Measurements from ENCODE around the gene CHRM1. TPM values are rescaled to one million over a fixed set of nuclear protein-coding genes. Genes with fewer than 3 reads are reported as not detected.

Gene CHRM1
- polyA plus RNA-seq, 3 donors: 0.04 to 0.07 TPM; not detected in 1

DNA sequence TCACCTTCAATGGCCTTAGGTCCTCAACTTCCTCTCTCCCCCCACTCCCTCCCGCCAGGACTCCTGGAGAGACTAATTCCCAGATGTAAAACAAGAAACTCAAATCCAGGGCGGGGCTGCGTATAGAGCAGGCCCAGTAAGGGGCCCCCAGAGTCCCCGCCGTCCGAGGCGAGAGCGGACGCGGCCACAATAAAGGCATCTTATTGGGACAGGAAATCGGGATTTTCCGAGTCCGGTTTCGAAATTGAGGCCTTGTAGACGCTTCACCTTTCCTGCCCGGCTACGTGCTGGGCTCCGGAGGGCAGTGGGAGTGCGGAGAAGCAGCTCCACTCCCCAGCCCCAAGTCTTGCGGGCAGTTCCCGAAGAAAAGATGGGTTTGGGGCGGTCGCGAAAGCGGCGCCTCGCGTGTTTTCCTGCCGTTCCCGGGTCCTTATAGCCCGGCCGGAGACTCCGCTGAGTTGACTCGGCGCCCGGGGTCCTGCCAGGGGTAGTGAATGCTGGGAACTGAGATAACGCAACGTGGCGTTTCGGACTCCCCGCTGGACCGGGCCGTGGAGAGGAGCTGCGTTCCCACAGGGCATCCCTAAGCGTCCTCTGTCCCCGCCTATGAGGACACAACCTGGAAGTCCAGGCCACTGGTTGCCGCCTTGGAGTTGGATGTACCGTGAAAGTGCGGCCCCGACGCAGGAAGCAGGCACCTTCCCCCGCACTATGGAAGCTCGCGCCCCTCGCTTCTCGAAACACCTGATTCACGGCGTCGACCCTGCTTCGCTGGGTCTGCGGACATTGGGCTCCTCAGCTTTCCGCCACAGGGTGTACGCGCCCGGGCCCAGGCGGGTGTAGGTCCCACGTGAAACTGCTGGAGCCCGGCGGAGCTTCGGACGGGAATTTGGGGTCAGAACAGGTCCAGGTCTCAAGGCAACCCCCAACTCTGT is 4.8 kb upstream of the CHRM1 start:
- DNase-seq: peak; percentile 16

DNA sequence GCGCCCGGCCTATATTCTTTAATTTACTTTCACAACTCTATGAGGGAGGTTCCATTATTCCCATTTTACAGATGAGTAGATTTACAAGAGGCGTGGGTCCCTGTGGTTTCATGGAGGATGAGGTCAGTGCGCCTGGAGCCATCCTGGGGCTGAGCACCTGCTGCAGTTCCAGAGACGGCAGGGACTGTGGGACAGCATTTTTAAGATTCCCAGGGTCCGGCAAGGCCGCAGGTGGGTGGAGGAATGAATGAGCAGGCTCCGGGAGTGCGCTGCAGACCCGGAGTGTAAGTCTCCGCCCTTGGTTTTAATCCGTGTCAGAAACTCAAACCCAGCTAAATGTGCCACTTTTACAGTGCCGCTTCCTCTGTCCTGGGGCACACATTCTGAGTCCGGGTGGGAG is 4.1 kb upstream of the CHRM1 start:
- DNase-seq: no peak

DNA sequence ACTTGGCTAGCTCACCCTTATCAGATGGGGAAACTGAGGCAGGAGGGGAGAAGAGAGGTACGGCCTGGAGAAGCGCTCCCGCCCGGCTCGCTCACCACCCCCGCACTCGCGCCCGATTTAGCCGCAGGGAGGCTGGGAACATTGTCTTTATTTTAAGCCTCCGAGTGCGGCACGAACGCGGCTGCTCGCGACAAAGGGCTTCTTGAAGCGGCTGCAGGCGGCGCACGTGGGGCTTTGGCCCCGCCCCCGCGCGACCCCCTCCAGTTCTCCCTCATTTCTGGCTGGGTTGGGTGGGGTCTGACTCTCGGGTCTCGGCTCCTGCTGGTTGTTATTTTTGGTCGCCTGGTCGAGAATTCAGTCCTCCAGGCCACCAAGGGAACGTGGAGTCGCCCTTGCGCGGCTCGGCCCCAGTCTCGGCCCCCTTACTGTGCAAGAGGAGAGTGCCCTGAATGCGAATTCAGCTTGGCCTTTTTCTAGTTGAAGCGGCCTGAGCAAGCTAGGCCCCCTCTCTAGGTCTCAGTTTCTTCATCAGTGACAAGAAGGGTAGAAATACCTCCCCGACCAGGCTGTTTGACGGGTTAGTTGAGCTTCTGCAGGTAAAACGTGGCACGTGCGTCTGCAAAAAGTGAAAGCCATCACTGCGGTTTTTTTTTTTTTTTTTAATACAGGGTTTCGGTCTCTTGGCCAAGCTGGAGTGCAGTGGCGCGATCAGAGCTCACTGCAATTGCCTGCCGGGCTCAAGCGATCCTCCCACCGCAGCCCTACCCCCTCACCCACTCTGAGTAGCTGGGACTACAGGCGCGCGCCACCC is 2.6 kb upstream of the CHRM1 start:
- DNase-seq: no peak

DNA sequence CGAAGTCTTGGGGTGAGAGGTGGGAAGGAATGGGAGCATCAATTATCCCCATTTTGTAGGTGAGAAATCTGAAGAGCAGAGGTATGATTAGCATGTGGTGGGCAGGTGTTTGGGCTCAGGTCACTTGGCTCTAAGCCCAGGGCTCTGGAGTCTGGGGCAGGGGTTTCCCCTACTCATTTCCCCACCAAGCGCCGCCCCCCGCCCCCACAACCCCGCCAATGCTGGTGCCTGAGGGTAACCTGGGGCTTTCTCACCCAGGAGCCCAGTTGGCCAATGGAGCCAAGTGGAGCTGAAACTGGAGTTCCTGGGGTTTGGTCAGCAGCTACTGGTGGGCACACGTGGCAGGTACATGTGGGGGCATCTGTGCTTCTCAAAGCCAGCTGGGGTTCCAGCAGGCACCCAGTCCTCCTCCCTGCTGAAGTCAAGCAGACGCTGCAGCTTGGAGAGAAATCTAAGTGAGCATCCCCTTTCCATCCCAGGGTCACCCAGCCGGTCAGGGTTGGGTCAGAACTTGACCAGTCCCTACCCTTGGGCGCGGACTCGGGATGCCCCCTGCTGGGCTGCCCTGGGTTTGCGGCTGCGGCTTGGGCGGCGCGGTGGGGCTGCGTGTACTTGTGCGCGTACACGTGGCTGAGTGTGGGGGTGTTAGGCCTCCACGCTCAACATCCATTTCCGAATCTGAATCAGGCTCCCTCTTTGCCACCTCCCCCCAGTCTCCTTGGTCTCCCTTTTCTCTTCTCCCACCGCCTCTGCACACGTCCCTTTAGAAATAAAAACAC is 1.7 kb upstream of the CHRM1 start:
- no peak for DNase-seq

DNA sequence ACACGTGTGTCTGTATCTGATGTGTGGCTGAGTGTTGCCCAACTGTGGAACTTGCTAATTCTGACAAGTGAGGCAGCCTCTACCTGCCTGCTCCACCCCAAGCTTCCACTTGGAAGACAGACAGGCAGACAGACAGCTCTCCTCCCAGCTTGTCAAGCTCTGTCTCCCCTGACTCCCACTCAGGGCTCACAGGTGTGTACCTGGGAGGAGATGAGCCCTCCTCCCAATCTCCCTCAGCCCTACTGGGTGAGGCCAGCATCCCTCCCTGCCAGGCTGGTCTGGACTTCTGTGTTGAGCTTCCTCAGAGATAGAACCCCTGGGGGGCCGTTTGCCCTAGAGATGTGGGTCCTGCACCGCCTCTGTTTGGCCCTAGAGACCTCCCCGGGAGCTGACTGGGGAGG is 1.0 kb upstream of the CHRM1 start:
- no peak for DNase-seq

DNA sequence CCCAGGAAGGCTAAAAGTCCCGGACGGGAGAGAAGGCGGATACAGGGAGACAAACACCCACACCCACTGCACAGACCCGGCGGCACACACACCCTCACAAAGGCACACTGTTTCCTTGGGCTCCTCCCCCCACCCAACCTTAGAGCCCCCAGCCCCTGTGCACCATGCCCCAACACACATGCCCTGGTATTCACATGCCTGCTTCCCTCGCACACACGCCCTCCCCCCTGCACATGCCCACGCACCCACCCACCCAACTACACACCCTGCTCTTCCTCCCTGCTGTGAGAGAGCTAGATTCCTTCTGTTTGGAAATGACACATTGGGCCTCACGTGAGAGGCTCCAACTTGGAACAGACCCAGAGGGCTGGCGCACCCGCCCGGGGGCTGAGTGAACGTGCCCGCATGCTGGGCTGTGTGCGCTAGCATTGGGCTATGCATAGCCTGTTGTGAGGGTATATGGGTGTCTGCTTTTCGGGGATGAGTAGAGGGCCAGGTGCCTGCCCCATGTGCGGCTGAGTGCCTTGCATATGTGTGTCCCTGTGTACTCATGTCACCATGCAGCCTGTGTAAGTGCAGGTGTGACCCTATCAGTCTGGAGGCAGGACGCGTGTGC is 518 bp upstream of the CHRM1 start:
- DNase-seq: no peak

DNA sequence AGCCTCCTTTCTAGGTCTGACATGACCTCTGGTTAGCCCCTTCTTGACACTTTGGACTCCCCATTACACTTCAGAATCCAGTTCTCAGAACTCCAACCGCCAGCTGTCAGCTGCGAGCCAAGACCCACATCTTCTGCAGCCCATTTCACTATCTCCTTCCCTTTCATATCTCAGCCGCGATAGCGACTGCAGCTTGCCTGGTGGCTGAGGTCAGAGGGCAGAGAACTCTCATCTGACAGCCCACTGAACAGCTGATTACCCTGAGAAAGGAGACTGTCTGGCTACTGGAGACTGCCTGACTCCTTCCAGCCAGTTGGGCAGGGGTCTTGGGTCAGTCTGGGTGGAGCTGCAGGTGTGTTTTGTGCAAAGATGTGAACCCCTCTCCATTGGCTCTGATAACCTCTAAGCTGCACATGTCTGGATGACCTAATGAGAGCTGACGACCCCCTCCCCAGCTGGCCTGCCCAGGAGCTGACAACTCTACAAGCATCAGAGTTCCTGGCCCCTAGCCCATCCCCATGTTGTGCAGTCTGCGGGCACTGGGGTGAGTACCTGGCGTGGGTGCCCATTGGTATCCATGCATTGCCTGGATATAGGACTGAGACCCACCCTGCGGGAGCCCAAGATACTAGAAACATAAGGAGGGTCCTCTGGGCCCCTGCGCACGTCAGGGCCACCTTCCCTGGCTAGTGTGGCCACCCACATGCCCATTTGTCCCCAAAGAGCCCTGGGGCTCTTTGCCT is 1.1 kb downstream of the CHRM1 start:
- no peak for DNase-seq

DNA sequence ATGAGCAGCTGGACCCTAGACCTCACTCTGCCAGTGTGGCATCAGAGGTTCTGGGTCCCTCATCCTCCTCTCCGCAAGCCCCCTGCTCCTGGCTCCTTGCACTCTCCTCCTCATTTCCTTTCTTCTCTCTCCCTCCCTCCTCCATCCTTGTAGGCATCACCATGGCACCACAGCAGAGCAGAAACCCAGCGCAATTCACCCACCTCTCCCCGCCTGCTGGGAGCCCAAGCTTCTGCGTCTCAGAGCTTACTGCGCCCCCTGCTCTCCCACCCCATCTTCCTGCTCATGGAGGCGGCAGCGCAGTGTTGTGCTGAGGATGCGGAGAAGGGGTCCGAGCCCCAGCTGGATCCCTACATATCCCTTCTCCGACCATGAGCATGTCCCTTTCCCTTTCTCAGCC is 1.7 kb downstream of the CHRM1 start:
- DNase-seq: no peak

DNA sequence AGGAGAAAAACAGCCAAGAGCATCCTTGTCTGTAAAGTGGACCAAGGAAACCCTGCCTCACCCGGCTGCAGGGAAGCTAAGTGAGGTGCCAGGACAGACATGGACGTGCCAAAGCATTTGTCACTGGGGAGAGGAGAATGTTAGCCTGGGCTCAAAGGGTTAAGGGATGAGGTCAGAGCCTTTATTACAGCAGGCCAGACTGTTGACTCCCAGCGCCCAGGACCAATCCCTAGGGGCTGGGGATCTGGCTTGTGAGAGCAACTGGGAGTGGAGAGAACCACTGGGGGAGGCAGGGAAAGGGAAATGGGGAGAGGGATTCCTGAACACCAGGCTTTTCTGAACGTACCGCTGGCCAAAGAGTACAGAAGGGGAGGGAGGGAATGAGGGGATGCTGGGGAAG is 2.6 kb downstream of the CHRM1 start:
- no peak for DNase-seq

DNA sequence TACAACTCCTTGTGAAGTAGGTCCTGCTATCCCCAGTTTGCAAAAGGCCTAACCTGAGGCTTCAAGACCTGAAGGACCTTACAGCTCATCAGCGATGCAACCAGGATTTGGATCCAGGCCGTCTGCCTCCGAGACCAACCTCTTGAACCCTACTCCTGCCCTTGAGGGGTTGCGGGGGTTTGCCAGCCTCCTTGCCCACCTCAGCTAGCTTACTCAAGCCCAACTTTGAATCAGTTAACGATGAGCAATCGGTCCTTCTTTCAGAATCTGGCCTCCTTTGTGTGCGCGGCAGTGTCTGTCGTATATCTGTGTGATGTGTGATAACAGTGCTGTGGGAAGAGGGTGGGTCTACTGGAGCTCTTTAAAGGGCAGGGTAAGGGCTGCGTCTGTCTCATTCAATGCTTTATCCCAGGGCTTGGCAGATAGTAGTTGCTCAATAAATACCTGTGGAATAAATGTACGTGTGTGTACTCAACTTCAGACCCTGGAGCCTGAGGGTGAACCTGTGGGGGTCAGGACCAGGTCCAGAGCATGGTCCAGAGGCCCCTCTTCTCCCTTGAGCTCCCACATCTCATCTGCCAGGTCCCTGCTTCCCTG is 3.2 kb downstream of the CHRM1 start:
- DNase-seq: no peak

DNA sequence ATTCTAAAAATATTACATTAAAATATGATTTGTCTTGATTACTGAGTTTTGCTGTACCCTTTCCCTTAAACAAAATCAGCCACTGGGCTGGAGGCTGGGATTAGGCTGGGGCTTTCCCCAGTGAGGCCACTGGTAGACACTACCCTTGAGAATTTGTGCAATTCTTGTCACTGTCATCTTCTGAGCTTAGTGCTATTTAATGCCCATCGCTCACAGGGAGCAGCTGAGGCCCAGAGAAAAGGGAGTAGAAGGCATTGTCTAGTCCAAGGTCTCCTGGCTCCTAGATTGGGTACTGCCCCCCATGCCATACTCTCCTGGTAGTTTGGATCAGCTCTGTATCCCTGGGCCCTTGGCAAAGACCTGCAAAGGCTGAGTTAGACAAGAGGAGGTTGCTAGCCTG is 6.7 kb downstream of the CHRM1 start:
- no peak for DNase-seq

DNA sequence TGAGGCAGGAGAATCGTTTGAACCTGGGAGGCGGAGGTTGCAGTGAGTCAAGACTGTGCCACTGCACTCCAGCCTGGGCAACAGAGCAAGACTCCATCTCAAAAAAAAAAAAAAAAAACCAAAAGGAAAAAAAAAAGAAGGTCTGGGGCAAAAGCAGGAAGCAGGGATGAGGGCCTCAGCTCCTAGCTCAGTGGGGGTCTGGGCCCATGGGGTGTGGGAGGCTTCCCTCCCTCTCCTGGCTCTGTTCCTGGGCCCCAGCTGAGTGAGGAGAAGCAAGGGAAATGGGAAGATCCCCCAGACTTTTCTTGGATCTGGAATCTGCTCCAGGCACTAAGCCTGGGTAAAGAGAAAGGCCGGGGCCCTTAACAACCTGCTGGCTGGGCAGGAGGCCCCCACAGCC is 8.9 kb downstream of the CHRM1 start:
- DNase-seq: no peak

DNA sequence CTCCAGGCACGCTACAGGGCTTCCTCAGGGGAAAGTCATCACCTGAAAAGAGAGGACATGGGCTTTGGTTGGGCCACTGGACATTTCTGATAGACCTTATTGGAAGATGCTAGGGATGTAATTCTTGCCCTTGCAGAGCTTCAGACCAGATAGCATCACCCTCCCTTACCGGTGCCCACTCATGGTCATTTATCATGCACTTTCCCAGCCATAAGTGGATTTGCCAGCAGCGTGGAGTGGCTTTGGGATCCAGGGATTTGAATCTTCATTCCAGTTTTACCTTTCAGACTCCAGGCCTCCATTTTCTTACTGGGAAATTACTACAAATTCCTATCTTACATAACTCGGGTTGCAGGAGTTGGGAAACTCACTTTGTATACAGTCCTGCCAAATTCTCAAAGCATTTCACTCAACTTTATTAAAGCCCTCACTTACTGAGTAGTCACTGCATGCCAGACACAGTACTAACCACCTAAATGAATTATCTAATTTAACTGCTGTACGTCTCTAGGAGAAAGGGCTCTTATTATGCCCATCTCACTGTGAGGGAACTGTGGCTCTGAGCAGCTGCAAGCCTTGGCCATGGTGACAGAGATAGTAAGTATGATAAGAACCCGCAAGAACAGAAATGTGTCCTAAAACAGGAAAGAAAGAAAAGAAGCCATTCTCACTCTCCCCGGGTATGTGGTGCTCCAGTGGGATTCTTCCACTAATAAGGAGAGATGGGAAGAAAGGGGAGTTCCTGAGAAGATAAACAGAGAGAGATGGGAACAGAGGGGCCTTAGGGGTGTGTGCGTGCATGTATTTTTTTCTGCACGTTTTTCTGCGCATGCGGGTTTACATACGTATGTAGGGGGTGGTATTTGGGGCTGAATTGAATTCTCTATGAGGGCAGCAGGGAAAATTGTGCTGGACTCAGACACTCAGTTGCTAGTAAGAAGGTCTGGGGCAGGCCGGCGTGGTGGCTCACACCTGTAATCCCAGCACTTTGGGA is 9.7 kb downstream of the CHRM1 start:
- DNase-seq: no peak

DNA sequence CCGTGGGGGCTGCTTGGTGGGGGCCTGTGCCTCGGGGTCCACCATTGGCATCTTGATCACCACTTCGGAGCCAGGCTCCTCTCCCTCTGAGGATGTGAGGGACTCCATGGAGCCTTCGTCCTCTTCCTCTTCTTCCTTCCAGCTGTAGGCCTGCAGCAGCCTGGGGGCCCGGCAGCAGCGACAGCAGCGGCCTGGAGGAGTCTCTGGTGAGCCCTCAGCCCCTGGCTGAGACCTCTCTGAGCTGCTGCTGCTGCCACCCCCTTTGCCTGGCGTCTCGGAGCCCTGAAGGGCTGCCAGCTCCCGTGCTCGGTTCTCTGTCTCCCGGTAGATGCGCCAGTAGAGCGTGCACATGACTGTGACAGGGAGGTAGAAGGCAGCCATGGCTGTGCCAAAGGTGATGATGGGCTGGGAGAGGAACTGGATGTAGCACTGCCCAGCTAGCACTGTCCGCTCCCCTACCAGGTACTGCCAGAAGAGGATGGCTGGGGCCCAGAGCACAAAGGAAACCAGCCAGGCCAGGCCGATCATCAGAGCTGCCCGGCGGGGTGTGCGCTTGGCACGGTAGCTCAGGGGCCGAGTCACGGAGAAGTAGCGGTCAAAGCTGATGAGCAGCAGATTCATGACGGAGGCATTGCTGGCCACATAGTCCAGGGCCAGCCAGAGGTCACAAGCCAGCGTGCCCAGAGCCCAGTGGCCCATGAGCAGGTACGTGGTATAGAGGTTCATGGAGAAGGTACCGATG is 10.9 kb downstream of the CHRM1 start:
- no peak for DNase-seq

DNA sequence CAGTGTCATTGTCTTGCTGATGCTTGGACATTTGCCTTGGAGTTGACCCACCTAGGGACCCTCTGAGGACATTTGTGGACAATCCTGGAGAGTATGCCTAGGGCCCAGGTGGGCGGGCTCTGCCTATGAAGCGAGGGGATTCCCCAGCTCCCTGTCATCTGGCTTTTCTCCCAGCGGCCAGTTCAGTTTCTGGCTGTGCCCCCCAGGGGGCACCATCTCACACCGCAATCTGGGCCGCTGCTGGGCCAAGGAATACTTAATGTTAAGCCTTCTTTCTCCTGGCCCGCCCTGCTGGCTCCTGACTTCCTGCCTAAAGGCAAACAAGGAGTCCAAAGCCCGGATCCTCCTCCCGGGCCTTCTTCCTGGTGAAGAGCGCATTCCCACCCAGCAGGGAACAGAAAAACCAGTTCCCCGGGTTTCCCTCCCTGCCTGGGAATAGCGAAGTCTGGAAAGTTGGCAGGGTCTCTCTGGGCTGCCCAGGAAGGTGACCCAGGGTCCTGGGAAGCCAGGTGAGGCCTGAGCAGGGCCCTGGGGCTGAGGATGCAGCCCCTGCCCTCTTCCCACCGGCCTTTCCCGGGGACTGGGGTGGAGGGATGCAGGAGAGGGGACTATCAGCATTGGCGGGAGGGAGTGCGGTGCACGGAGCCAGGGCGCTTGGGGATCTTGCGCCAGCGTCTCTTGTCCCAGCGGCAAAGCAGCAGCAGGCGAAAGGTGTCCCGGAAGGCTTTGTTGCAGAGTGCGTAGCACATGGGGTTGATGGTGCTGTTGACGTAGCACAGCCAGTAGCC is 11.9 kb downstream of the CHRM1 start:
- peak; percentile 71 for DNase-seq

DNA sequence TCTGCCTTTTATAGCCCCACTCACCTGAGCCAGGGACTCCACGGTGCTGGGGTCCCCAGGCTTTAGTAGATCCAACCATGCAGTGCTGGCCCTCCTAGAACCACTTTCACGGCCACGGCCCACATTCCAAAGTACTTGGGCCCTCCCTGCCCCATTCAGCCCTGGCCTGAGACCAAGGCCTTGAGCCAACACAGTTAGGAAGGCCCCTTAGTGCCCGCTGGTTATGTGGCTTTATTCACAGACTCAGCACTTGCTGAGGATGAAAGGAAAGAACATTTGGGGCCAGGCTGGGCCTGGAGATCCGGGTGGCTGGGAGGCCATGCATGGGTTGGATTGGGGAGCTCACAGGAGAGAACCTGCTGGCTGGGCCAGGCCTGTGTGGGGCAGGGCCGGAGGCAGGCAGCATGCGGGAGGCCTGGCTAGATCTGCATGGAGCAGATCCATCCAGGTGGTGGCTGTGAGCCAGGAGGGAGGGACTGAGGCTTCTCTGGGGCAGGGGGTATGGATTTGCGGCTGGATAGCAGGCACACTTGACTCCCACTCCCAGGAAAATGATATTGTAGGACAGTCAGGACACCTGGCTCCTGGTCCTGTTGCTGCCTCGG is 12.6 kb downstream of the CHRM1 start:
- DNase-seq: no peak

DNA sequence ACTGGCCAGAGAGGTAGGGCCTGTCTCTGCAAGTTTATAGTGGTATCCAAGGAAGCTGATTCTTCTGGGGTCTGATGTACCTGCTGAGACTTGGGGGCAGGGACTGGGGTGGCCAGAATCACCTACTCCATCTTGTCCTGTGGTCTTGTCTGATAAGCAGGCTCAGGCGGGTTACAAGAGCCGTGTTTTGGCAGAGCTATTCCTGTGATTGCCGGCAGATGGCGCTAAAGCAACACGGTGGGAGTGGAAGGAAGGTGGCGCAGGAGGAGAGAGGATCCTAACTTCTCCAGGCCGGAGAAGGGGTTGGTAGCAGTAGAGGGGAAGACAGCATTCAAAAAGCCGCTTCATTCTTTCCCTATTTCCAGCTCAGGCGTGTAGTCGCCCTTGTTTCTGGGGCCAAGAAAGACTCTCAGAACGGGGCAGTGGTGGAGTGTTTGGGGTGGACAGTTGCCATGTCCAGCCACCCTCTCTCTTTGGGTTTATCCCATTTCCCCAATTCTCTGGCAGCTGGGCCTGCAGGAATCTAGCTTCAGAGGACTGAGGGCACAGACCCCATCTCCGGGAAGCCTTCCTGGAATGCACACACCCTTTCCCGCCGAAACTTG is 15.1 kb downstream of the CHRM1 start:
- DNase-seq: peak; percentile 76
